HEK293 (cell line): ENCODE measurements around the gene SHISA9.

Source experiments
- CTCF ChIA-PET: fragments of 350-600 bp; formaldehyde crosslinking; extraction: SDS; loops from one replicate; lab custom pipeline; 2021; ENCODE audit warnings: antibody characterized with exemption; lab: Yijun Ruan, JAX
- POLR2A ChIA-PET: fragments of 300-600 bp; formaldehyde crosslinking; extraction: SDS; loops from one replicate; lab custom pipeline; 2020; ENCODE audit warnings: antibody characterized with exemption, inconsistent platforms; lab: Yijun Ruan, JAX
- H3K27ac ChIP-seq: fragments of 200-500 bp; sonication (Bioruptor generic); 2 replicates; pipeline ENCODE4 v1.5.1; 2014; ENCODE audit warnings: low read depth, low read length, control low read depth, inconsistent platforms; ENCODE audit errors: extremely low read depth
- H3K36me3 ChIP-seq, 2 experiments: fragments of 200-500 bp in 1 of 2; sonication (Bioruptor generic) in 1 of 2; 1 replicate in 1 of 2; 2 replicates in 1 of 2; pipeline ENCODE4 v1.5.1; 2014 to 2017; ENCODE audit warnings: inconsistent platforms in 2 of 2, low read length in 2 of 2; ENCODE audit not compliant: control insufficient read depth in 2 of 2, insufficient read depth in 1 of 2
- H3K4me1 ChIP-seq: fragments of 200-500 bp; sonication (Bioruptor generic); 2 replicates; pipeline ENCODE4 v1.5.1; 2014; ENCODE audit warnings: mild to moderate bottlenecking, low read length, inconsistent platforms; ENCODE audit not compliant: control insufficient read depth, insufficient read depth
- H3K4me3 ChIP-seq: 2 replicates; pipeline ENCODE4 v1.5.1; 2011; ENCODE audit warnings: low read depth, mild to moderate bottlenecking, control low read depth, low read length, moderate library complexity
- H3K9me3 ChIP-seq: fragments of 200-500 bp; sonication (Bioruptor generic); 2 replicates; pipeline ENCODE4 v1.5.1; 2014; ENCODE audit warnings: low read depth, low read length, inconsistent platforms; ENCODE audit not compliant: control insufficient read depth, insufficient read depth
- EGR2 ChIP-seq: fragments of 450-650 bp; formaldehyde crosslinking; IDR thresholded peaks from 2 replicates; pipeline ENCODE4 v1.5.1; 2016; ENCODE audit warnings: low read depth, missing biosample characterization, missing genetic modification characterization
- GFI1B ChIP-seq: fragments of 450-650 bp; formaldehyde crosslinking; IDR thresholded peaks from 2 replicates; pipeline ENCODE4 v1.5.1; 2016; ENCODE audit warnings: missing biosample characterization, missing genetic modification characterization
- MYNN ChIP-seq: fragments of 450-650 bp; formaldehyde crosslinking; IDR thresholded peaks from 2 replicates; pipeline ENCODE4 v1.5.1; 2016; ENCODE audit warnings: missing biosample characterization, missing genetic modification characterization, borderline replicate concordance
- REPIN1 ChIP-seq: fragments of 450-650 bp; formaldehyde crosslinking; IDR thresholded peaks from 2 replicates; pipeline ENCODE4 v1.5.1; 2017; ENCODE audit warnings: missing biosample characterization, missing genetic modification characterization, low read depth
- SCRT2 ChIP-seq: fragments of 450-650 bp; formaldehyde crosslinking; IDR thresholded peaks from 2 replicates; pipeline ENCODE4 v1.5.1; 2016; ENCODE audit warnings: missing biosample characterization, missing genetic modification characterization
- SP7 ChIP-seq: fragments of 450-650 bp; formaldehyde crosslinking; IDR thresholded peaks from 2 replicates; pipeline ENCODE4 v1.5.1; 2016; ENCODE audit warnings: missing biosample characterization, missing genetic modification characterization
- ZBTB20 ChIP-seq: fragments of 450-650 bp; formaldehyde crosslinking; IDR thresholded peaks from 2 replicates; pipeline ENCODE4 v1.5.1; 2016; ENCODE audit warnings: missing biosample characterization, missing genetic modification characterization
- ZBTB44 ChIP-seq: fragments of 450-650 bp; IDR thresholded peaks from 2 replicates; pipeline ENCODE4 v1.5.1; 2018; ENCODE audit warnings: missing biosample characterization, mild to moderate bottlenecking, missing genetic modification characterization
- ZFP3 ChIP-seq: fragments of 450-650 bp; formaldehyde crosslinking; IDR thresholded peaks from 2 replicates; pipeline ENCODE4 v1.5.1; 2016; ENCODE audit warnings: low read depth, missing biosample characterization, missing genetic modification characterization
- ZFP37 ChIP-seq: fragments of 450-650 bp; formaldehyde crosslinking; IDR thresholded peaks from 2 replicates; pipeline ENCODE4 v1.5.1; 2016; ENCODE audit warnings: missing biosample characterization, missing genetic modification characterization
- ZNF121 ChIP-seq: fragments of 450-650 bp; formaldehyde crosslinking; IDR thresholded peaks from 2 replicates; pipeline ENCODE4 v1.5.1; 2016; ENCODE audit warnings: missing biosample characterization, missing genetic modification characterization
- ZNF133 ChIP-seq: fragments of 450-650 bp; formaldehyde crosslinking; IDR thresholded peaks from 2 replicates; pipeline ENCODE4 v1.5.1; 2016; ENCODE audit warnings: missing biosample characterization, missing genetic modification characterization
- ZNF398 ChIP-seq: fragments of 450-650 bp; formaldehyde crosslinking; IDR thresholded peaks from 2 replicates; pipeline ENCODE4 v1.5.1; 2017; ENCODE audit warnings: missing biosample characterization, missing genetic modification characterization
- ZNF433 ChIP-seq: fragments of 450-650 bp; formaldehyde crosslinking; IDR thresholded peaks from 2 replicates; pipeline ENCODE4 v1.5.1; 2016; ENCODE audit warnings: missing biosample characterization, missing genetic modification characterization, low read depth
- ZNF549 ChIP-seq: fragments of 450-650 bp; IDR thresholded peaks from 2 replicates; pipeline ENCODE4 v1.5.1; 2018; ENCODE audit warnings: missing biosample characterization, missing genetic modification characterization, mild to moderate bottlenecking, inconsistent platforms, moderate library complexity
- ZNF670 ChIP-seq: fragments of 450-650 bp; formaldehyde crosslinking; IDR thresholded peaks from 2 replicates; pipeline ENCODE4 v1.5.1; 2016; ENCODE audit warnings: missing biosample characterization, missing genetic modification characterization, low read depth
- ZNF704 ChIP-seq: fragments of 450-650 bp; formaldehyde crosslinking; IDR thresholded peaks from 2 replicates; pipeline ENCODE4 v1.5.1; 2016; ENCODE audit warnings: missing biosample characterization, missing genetic modification characterization
- ZNF707 ChIP-seq: fragments of 450-650 bp; formaldehyde crosslinking; IDR thresholded peaks from 2 replicates; pipeline ENCODE4 v1.5.1; 2016; ENCODE audit warnings: missing biosample characterization, missing genetic modification characterization
- ZNF776 ChIP-seq: fragments of 450-650 bp; formaldehyde crosslinking; IDR thresholded peaks from 2 replicates; pipeline ENCODE4 v1.5.0; 2017; ENCODE audit warnings: missing biosample characterization, missing genetic modification characterization, borderline replicate concordance
- ZSCAN5A ChIP-seq: fragments of 450-650 bp; formaldehyde crosslinking; IDR thresholded peaks from 2 replicates; pipeline ENCODE4 v1.5.1; 2016; ENCODE audit warnings: missing biosample characterization, missing genetic modification characterization

SHISA9 gene

DNA sequence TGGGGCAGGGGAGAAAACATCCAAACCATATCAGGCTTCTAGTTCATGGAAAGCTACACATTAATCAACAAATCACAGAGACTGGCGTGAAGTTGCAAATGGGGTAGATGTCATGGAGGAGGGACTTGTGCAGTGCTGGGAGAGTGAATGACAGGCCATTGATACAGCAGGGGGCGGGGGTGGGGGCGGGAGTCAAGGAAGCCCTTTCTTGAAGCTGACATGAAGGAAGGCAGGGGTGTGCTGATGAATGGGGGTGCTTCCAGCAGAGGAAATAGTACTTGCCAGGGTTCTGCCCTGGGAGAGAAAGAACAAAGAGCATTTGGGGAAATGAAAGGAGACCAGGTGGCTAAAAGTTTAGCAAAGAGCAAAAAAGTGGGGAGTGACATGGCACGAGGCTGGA is 269.9 kb downstream of the SHISA9 start:
- H3K4me1 ChIP-seq, result no peaks in the 10 kb centered on the region
- H3K36me3 ChIP-seq, result no peaks in the 10 kb centered on the region
- no peaks in the 10 kb centered on the region for H3K9me3 ChIP-seq
- CTCF ChIA-PET, result no interaction called here
- H3K4me3 ChIP-seq, result no peak overlapping the region
- POLR2A ChIA-PET, result interaction anchor here (0.5 kb wide), 1 partner anchor 49 kb away, joined by 4 read pairs; no protein-coding TSS in a partner anchor
- TF ChIP-seq ZFP3 (tag by site-specific recombination) (no peak), ZNF776 (no peak), REPIN1 (tag by site-specific recombination) (no peak), ZFP37 (tag by site-specific recombination) (no peak), ZSCAN5A (no peak), ZBTB20 (no peak), GFI1B (tag by site-specific recombination) (no peak), ZNF121 (tag by site-specific recombination) (no peak), SP7 (no peak), ZNF133 (tag by site-specific recombination) (no peak), ZNF670 (tag by site-specific recombination) (no peak), ZNF398 (no peak), MYNN (no peak), ZBTB44 (tag by site-specific recombination) (no peak), ZNF433 (tag by site-specific recombination) (no peak), ZNF704 (tag by site-specific recombination) (no peak), SCRT2 (tag by site-specific recombination) (no peak), ZNF707 (no peak)
- no peak overlapping the region for H3K27ac ChIP-seq

DNA sequence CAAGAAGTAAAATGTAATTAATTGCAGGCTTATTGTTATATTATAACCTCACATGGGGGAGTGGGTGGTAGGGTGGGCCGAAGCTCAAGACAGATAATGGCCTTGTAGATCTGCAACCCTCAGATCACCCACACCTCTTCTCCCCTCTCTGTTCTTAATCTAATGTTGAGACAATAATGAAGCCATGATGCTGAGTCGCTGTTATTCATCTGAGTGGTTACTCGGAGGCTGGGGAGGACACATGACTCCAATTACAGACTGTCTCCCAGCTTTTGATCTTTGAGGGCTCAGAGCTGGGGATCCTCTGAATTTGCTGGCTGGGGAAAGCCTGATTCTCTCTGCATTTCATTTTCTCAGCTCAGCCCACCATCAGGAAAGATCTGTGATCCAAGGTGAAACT is 275.3 kb downstream of the SHISA9 start:
- Histone ChIP-seq H3K4me1 (no peaks in the 10 kb centered on the region), H3K27ac (no peak overlapping the region), H3K4me3 (no peak overlapping the region), H3K9me3 (no peaks in the 10 kb centered on the region), H3K36me3 (no peaks in the 10 kb centered on the region)
- CTCF ChIA-PET, result no interaction called here
- TF ChIP-seq ZNF549 (tag by site-specific recombination), result no peak
- 0 out of 2 replicates have a peak, but pooled peaks have one; percentile 10 for TF ChIP-seq EGR2 (tag by site-specific recombination)
- POLR2A ChIA-PET, result no interaction called here
